Transverse colon (tissue), 3 donors: ENCODE results near the gene HTR3A.

ENCODE experiments used
- POLR2A ChIP-seq: fragments of 450-650 bp; IDR thresholded peaks from one replicate; pipeline ENCODE4 v1.6.1; 2016; ENCODE audit warnings: antibody characterized with exemption, mild to moderate bottlenecking, moderate library complexity
- TF ChIP-seq, protein P1 (sequence below), 5 experiments: fragments of 200-600 bp in 3 of 5; fragments of 450-650 bp in 2 of 5; sonication (generic) in 3 of 5; IDR thresholded peaks; 1 replicate in 2 of 5; 2 replicates in 3 of 5; pipeline ENCODE4 v1.5.1; 2016 to 2017; ENCODE audit warnings: antibody characterized with exemption in 5 of 5, inconsistent platforms in 3 of 5, mild to moderate bottlenecking in 2 of 5, moderate library complexity in 1 of 5

DNA sequence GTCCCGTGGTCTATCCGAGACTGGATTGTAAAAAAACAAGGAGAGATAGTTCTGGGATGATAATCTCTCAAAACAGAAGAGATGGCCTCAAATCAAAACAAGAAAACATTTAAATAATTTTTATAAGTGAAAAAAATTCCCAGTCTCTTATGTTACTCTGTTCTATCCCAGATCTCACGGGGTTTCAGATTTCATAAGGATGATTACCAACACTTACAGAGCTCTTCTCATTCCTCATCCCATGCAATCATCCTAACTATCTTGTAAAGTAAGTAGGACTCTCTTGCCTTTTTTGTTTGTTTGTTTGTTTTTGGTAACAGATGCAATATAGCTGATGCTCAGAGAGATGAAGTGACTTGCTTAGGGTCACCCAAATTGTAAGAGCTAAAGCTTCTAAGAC, 64.6 kb downstream of the HTR3A start:
- no peak for TF ChIP-seq POLR2A
- TF ChIP-seq, protein P1, sequence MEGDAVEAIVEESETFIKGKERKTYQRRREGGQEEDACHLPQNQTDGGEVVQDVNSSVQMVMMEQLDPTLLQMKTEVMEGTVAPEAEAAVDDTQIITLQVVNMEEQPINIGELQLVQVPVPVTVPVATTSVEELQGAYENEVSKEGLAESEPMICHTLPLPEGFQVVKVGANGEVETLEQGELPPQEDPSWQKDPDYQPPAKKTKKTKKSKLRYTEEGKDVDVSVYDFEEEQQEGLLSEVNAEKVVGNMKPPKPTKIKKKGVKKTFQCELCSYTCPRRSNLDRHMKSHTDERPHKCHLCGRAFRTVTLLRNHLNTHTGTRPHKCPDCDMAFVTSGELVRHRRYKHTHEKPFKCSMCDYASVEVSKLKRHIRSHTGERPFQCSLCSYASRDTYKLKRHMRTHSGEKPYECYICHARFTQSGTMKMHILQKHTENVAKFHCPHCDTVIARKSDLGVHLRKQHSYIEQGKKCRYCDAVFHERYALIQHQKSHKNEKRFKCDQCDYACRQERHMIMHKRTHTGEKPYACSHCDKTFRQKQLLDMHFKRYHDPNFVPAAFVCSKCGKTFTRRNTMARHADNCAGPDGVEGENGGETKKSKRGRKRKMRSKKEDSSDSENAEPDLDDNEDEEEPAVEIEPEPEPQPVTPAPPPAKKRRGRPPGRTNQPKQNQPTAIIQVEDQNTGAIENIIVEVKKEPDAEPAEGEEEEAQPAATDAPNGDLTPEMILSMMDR (IDR thresholded peaks at IDR 0.05) = no peak
